T47D (cell line): ENCODE measurements around the gene MAPK7.
"Not testable (repeated sequence)": the region's sequence is repeated elsewhere in the genome, so short reads cannot be mapped to it uniquely, and the experiment has no call there.

Experiments used
- DNase-seq, 2 experiments: peaks; one replicate each; pipeline versions ENCODE4 v3.0.0 to v3.0.0-alpha.2; 2011 to 2012; ENCODE audit warnings: low read depth in 1 of 2, low spot score in 1 of 2
- JUND ChIP-seq: IDR thresholded peaks from 2 replicates; pipeline ENCODE4 v1.6.1; 2012; ENCODE audit warnings: low read depth
- in situ Hi-C: cut with HindIII; loops from 2 replicates; pipeline ENCODE4 v1.10.0; 2016; ENCODE audit warnings: low sequenced_read_pairs, low pct_unique_long_range_greater_than_20kb

The MAPK7 gene

GRCh38 chr17:19346351-19347255 lies 31.7 kb upstream of the MAPK7 start:
- TF ChIP-seq JUND = no peak
- in situ Hi-C loops = no loop called here
- no peak for DNase-seq

DNA sequence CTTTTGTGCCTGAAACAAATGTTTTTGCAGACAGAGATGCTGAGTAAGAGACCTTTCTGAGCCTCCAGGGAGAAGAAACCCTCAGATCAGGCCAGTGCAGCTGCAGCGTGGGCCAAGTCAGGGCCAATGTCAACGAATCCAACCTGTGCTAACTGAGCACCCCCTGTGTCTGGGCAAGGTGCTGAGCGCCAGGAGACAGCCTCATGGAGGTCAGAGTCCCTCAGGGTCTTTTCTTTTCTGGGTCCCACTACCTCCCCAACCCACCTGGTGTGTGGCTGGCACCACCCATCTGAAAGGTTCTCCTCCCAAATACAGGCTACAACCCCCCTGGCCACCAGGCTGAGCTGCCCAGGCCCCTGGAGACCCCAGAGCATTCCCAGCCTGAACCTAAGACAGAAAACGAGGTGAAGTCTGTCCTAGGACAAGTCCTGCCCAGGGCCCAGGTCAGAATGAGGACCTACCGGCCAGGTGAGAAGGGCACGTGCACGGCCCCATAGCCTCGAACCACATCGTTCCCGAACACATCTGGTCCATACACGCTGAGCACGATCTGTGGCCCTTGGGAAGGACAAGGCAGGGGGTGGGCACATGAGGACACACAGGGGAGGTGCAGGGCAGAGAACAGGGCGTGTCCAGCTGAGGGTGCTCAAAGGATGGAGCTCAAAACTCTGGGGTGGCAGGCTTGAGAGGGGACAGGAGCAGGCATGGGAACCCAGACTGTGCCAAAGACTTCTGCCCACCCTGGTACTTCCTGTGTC lies 30.8 kb upstream of the MAPK7 start:
- no peak for TF ChIP-seq JUND
- no peak for DNase-seq
- in situ Hi-C loops = no loop called here

- TF ChIP-seq JUND = no peak
- in situ Hi-C loops = no loop called here
- no peak for DNase-seq
Measured at GRCh38 chr17:19348081-19348650, 30.1 kb upstream of the MAPK7 start.

- in situ Hi-C loops = no loop called here
- DNase-seq = no peak
- no peak for TF ChIP-seq JUND
Measured at GRCh38 chr17:19348806-19349205, 29.5 kb upstream of the MAPK7 start.

GRCh38 chr17:19353401-19353800 lies 24.9 kb upstream of the MAPK7 start:
- DNase-seq, in situ Hi-C loops: not testable (repeated sequence)

DNA sequence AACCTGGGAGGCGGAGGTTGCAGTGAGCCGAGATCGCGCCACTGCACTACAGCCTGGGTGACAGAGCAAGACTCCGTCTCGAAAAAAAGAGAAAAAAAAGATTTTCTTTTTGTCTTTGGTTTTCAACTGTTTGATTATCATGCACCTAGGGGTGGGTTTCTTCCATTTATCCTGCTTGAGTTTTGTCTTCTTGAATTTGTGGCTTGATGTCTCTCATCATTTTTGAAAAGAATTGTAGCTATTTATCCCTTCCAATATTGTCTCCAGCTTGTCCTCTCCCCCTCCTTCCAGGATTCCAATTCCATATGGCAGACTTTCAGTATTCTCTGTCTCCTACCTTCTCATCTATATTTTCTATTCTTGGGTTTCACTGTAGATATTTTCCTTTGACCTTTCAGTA lies 23.6 kb upstream of the MAPK7 start:
- no peak for DNase-seq
- in situ Hi-C loops = no loop called here
- no peak for TF ChIP-seq JUND

GRCh38 chr17:19357351-19357750 lies 20.9 kb upstream of the MAPK7 start:
- no peak for TF ChIP-seq JUND
- in situ Hi-C loops = no loop called here

GRCh38 chr17:19357761-19358160 lies 20.5 kb upstream of the MAPK7 start:
- no peak for TF ChIP-seq JUND
- no peak for DNase-seq
- in situ Hi-C loops = no loop called here

More at GRCh38 chr17:19357351-19357750, 20.9 kb upstream of the MAPK7 start:
- DNase-seq = no peak

GRCh38 chr17:19359151-19359550 lies 19.1 kb upstream of the MAPK7 start:
- no peak for DNase-seq
- in situ Hi-C loops = no loop called here
- TF ChIP-seq JUND = no peak

GRCh38 chr17:19359856-19360255 lies 18.4 kb upstream of the MAPK7 start:
- DNase-seq = no peak
- in situ Hi-C loops = loop anchor here (10.0 kb wide), 1 partner anchor 105 kb away; no protein-coding TSS in a partner anchor
- no peak for TF ChIP-seq JUND

DNA sequence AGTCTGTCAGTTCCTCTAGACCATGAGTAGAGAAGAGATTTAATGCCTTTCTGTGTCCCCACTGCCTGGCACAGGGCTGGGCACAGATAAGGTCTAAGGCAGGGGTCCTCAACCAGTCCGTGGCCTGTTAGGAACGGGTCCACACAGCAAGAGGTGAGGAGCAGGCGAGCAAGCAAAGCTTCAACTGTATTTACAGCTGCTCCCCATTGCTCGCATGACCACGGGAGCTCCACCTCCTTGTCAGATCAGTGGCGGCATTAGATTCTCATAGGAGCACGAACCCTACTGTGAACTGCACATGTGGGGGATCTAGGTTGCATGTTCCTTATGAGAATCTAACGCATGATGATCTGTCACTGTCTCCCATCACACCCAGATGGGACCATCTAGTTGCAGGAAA lies 17.5 kb upstream of the MAPK7 start:
- DNase-seq = no peak
- in situ Hi-C loops = loop anchor here (10.0 kb wide), 1 partner anchor 104 kb away; no protein-coding TSS in a partner anchor
- TF ChIP-seq JUND = no peak

DNA sequence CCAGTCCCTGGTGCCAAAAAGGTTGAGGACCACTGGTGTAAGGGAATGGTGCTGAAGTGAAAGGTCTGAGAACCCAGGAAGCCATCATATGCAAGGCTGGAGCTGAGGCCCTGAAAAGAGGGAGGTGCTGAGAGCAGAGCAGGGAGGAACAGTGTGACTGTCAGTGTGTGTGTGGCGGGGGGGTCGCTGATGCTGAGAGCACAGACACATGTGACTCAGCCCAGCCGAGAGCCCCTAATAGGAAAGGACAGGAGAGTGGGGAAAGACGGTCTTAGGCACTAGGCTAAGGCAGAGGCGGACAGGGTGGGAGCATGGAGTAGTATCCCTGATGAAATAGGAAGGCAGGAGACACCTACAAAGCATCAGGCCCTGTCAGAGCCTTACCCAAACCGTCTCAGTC lies 17.0 kb upstream of the MAPK7 start:
- in situ Hi-C loops = loop anchor here (10.0 kb wide), 1 partner anchor 103 kb away; no protein-coding TSS in a partner anchor
- DNase-seq = no peak
- TF ChIP-seq JUND = no peak

DNA sequence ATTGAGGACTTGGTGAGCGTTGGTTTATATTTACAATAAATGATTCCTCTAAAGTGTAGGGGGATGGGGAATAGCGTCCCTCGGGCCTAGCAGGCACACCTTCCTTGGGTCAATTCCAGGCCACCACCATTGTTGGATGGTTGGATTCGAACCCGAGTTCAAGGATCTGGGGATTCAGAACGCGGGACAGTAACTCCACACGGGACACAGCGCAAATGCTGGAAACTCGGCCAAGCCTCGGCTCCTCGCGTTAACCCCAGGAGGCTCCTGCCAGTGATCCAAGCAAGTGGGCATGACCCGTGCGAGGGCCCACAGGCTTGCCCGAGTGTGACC lies 16.4 kb upstream of the MAPK7 start:
- no peak for TF ChIP-seq JUND
- in situ Hi-C loops = loop anchor here (10.0 kb wide), 1 partner anchor 103 kb away; no protein-coding TSS in a partner anchor
- DNase-seq = no peak
